ENCODE measurements around the gene ADK. TPM values are rescaled to one million over a fixed set of nuclear protein-coding genes. Genes with fewer than 3 reads are reported as not detected.

ADK gene
- polyA plus RNA-seq, 3 donors = 27.0 to 33.2 (median 27.3) TPM

DNA sequence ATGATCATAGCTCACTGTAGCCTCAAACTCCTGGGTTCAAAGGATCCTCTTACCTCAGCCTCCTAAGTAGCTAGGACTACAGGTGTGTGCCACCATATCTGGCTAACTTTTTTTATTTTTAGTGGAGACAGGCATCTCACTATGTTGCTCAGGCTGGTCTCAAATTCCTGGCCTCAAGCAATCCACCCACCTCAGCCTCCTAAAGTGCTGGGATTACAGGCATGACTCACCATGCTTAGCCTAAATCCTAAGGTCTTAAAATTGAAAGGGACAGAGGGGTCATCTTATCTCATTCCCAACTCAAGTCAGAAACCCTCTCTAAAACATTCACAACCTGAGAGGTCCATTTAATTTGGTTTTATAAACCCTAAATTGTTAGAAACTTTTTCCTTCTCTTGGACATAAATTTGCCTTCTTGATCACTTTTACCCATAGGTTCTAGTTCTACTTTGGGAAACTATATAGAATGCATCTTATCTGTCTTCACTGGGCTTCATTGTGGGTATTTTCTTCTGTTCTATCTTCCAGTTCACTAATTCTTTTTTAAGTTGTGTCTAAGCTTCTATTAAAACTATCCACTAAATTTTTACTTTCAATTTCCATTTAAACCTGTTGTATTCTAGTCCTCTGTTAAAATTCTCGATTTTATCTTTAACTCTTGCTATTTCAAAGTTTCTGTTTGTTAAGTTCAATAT, 492.0 kb downstream of the ADK start:
- no peak for DNase-seq (ENCODE audit: extremely low read depth in 1 of 11, low read depth in 9 of 11, low spot score in 4 of 11)

DNA sequence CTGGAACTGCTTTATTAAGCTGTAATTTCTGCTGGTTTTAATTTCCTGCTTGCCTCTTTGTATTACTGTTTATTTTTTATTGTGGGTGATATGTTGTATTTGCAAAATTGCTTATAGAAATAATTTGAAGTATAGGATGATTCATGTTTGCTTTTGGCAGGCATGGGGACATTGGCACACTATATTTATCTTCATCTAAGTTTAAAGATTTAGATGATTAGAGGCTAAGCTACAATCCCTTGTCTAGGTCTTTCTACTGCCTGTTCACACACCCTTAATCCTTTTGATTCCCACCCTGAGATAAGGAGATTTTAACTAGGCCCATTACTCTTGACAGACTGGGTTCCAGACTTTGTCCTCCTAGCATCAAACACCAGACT, 492.6 kb downstream of the ADK start:
- DNase-seq (ENCODE audit: extremely low read depth in 1 of 11, low read depth in 9 of 11, low spot score in 4 of 11) = no peak

- no peak for DNase-seq (ENCODE audit: extremely low read depth in 1 of 11, low read depth in 9 of 11, low spot score in 4 of 11)
These were observed 493.7 kb downstream of the ADK start for GRCh38 chr10:74644738-74645137.

- no peak for DNase-seq (ENCODE audit: extremely low read depth in 1 of 11, low read depth in 9 of 11, low spot score in 4 of 11)
These were observed 494.7 kb downstream of the ADK start for GRCh38 chr10:74645692-74646091.

GRCh38 chr10:74650613-74651012, 499.6 kb downstream of the ADK start:
- DNase-seq (ENCODE audit: extremely low read depth in 1 of 11, low read depth in 9 of 11, low spot score in 4 of 11) = no peak

- no peak for DNase-seq (ENCODE audit: extremely low read depth in 1 of 11, low read depth in 9 of 11, low spot score in 4 of 11)
These were observed 500.5 kb downstream of the ADK start for GRCh38 chr10:74651565-74651964.

DNA sequence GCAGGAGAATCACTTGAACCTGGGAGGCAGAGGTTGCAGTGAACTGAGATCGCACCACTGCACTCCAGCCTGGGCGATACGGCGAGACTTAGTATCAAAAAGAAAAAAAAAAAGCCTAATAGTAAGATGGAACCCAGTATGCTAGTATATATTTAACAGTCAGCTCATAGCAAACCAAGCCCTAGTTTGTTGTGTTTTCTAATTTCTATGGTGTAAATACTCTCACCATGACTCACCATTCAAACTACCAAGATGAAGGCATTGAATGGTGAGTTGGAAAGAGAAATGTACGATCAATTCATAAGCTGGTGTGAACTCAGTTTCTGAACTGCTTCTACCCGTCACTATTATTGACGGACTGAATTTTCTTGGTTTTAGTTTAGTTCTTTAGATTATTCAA, 501.6 kb downstream of the ADK start:
- no peak for DNase-seq (ENCODE audit: extremely low read depth in 1 of 11, low read depth in 9 of 11, low spot score in 4 of 11)

GRCh38 chr10:74658511-74658910, 507.5 kb downstream of the ADK start:
- no peak for DNase-seq (ENCODE audit: extremely low read depth in 1 of 11, low read depth in 9 of 11, low spot score in 4 of 11)

DNA sequence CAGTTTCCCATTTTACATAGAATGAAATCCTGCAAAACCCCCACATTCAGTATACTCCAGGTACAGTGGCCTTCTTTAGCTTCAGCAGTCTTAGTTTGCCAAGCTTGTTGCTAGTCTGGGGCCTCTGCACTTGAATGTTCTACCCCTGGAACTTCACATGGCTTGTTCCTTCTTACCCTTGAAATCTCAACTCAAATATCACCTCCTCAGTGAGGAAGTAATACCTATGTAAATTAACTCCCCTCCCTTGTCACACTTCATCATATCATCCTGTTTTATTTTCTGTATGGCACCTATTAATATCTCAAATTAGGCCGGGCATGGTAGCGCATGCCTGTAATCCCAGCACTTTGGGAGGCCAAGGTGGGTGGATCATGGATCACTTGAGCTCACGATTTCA, 511.6 kb downstream of the ADK start:
- DNase-seq (ENCODE audit: extremely low read depth in 1 of 11, low read depth in 9 of 11, low spot score in 4 of 11) = no peak

DNA sequence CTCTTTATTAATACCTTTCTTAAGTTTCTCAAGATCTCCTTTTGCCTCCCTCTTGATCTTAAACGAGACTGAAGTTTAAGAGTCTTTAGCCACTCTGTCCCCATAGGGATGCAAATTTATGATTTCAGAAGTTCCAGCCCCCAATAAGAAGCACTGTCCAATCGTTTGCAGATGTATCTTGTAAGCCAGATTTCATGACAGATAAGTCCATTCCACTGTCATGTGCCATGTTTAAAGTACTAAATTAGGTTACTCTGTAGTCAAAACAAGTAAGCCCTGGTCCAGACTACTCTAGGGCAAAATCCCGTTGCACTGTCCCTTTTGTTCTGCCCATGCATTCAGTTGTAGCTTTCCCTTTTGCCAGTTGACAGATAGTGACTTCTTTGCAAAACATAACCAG, 518.2 kb downstream of the ADK start:
- DNase-seq (ENCODE audit: extremely low read depth in 1 of 11, low read depth in 9 of 11, low spot score in 4 of 11) = no peak

DNA sequence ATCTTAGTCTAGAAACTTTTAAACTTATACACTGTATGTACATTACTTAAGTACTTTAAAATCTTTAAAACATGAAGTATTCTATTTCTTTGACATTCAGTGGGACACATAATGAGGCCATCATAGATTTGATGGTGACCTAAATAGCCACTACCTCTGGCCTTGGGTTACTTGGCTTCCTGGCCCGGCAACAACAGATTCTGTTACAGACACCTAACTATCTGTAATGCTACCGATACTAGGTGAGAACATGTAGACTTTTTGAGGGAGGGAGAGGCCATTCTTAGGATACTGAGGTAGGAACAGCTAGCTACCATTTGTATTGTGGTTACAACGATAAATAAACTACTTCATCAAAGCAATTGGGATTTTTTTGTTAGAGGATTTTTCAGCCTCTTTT, 520.7 kb downstream of the ADK start:
- DNase-seq (ENCODE audit: extremely low read depth in 1 of 11, low read depth in 9 of 11, low spot score in 4 of 11) = no peak

DNA sequence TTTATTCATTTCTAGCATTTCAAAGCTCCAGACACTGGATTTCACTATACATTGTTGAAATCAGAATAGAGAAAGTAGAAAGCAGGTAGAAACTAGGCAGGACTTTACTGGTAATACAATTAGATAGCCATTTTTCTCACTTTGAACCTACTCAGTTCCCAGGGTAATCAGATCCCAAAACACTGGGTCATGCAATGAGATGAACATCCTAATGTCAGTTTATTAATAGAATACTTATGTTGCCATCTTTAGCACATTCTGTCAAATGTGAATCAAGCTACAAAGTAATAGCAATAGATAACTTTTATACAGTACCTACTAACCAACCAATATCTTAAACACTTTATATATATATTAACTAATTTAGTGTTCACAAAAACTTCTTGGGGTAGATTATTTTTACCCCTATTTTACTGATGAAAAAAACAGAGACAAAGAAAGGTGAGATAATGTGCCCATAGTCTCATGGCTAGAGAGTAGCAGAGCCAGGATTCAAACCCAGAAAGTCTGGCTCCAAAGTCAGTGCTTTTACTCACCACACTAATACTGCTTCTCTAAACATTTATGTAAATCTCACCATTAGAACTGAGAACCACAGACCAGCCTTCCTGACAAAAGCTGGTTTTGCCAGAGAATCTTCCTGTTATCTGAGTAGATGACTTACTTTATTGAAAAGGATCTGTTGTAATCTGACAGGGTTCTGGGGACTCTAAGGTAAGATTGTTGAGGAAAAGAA, 521.6 kb downstream of the ADK start:
- DNase-seq (ENCODE audit: extremely low read depth in 1 of 11, low read depth in 9 of 11, low spot score in 4 of 11) = no peak

DNA sequence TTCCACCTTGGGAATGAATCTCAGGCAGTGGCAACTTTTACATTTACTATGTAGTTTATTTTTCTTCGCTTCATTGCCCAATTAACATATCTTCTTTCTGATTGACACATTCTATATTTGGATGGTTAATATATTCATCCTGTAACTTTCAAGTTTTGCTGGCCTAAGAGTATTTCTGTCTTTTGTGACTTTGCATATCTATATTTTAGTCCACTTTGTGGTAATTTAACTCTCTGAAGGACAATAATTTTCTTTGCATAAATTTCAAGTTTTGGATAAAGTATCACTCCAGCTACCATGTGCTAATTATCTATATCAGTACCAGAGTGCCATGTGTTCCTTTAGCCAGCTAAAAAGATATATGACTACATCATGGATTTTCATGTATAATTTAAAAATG, 523.9 kb downstream of the ADK start:
- no peak for DNase-seq (ENCODE audit: extremely low read depth in 1 of 11, low read depth in 9 of 11, low spot score in 4 of 11)

GRCh38 chr10:74675484-74675883, 524.5 kb downstream of the ADK start:
- DNase-seq (ENCODE audit: extremely low read depth in 1 of 11, low read depth in 9 of 11, low spot score in 4 of 11) = no peak

- DNase-seq (ENCODE audit: extremely low read depth in 1 of 11, low read depth in 9 of 11, low spot score in 4 of 11) = no peak
These were observed 526.9 kb downstream of the ADK start for GRCh38 chr10:74677951-74678350.

GRCh38 chr10:74681917-74682627, 531.1 kb downstream of the ADK start:
- no peak for DNase-seq (ENCODE audit: extremely low read depth in 1 of 11, low read depth in 9 of 11, low spot score in 4 of 11)

DNA sequence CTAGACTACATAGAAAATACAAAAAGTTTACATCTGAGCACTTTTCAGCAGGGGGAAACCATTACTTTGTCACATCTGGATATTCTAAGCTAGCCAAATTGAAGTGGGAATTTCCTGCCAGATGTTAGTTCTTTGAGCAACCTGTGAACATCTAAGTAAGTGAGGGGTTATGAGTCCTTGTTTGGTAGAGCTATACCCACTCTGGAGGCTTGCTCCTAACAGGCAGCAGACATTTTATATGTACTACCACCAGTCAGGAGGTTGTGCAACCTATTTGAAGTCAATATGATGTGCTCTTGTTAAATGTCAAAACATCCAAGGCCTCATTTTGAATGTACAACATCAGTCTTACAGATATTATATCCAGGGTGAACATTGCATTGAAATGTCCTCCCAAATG, 532.0 kb downstream of the ADK start:
- DNase-seq (ENCODE audit: extremely low read depth in 1 of 11, low read depth in 9 of 11, low spot score in 4 of 11) = no peak

DNA sequence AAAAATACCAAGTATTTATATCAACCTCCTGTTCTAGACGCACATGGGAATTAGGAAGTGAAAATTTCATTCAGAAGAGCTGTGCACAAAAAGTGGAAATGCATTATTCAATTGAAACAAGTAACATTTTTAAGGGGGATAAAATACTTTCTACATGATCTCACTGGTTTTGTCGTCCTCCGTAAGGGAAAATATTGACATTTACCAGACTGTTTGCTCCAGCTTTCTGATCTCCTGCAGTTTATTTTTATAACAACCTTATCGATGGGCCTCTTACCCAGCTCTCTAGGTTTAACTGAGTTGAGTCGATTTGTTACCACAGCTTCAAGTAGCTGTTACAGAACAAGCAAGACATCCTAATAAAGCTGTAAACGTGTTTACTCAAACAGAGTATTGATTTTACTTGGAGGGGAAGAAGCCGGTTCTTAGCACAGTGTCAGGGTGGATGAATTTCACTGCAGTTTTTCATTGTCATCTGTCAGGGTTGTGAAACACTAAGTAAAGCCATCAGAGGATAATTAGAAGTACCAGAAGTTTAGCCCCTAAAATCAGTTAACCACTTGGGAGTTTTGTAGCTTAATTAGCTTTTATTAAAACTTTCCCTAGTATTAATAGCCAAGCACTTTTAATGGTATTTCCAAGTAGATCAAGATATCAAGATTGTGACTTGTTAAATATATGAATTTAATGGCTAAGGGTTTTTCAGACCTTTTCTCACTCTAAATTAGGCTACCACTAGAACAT, 532.8 kb downstream of the ADK start:
- DNase-seq (ENCODE audit: extremely low read depth in 1 of 11, low read depth in 9 of 11, low spot score in 4 of 11) = no peak

- DNase-seq (ENCODE audit: extremely low read depth in 1 of 11, low read depth in 9 of 11, low spot score in 4 of 11) = no peak
These were observed 533.4 kb downstream of the ADK start for GRCh38 chr10:74684462-74684861.

DNA sequence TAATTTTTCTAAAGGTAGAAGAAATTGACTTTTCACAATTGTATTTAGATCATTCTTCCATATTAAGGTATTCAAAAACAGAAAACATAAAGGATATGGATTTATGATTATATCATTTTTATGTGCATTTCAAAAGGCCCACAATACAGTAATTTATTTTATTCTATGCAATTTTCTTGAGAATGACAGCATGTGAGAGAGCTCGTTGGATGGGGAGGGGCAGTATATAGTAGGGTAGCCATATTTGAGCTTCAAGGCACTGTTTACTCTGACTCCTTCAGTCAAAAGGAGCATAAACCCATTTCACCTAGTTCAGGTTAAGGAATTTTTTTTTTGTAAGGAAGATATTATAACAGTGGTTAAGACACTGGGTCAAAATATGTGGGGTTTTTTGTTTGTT, 534.5 kb downstream of the ADK start:
- no peak for DNase-seq (ENCODE audit: extremely low read depth in 1 of 11, low read depth in 9 of 11, low spot score in 4 of 11)

Measured in renal cortex interstitium (tissue), 11 donors.